ENCODE measurements around the gene CCDC9.
"Not testable (repeated sequence)": the region's sequence is repeated elsewhere in the genome, so short reads cannot be mapped to it uniquely, and the experiment has no call there.

The CCDC9 gene

GRCh38 chr19:47232422-47233211 lies 23.7 kb upstream of the CCDC9 start:
- DNase-seq (ENCODE audit: low read depth in 2 of 2), result no peak

- no peak for DNase-seq (ENCODE audit: low read depth in 2 of 2)
Measured at GRCh38 chr19:47236072-47236675, 20.2 kb upstream of the CCDC9 start.

GRCh38 chr19:47239152-47239551 lies 17.2 kb upstream of the CCDC9 start:
- DNase-seq (ENCODE audit: low read depth in 2 of 2), result no peak

- DNase-seq (ENCODE audit: low read depth in 2 of 2), result no peak
Measured at GRCh38 chr19:47239610-47240296, 16.6 kb upstream of the CCDC9 start.

- DNase-seq (ENCODE audit: low read depth in 2 of 2), result no peak
Measured at GRCh38 chr19:47240556-47240955, 15.8 kb upstream of the CCDC9 start.

GRCh38 chr19:47240996-47241918 lies 15.1 kb upstream of the CCDC9 start:
- DNase-seq (ENCODE audit: low read depth in 2 of 2), result peak; percentile 65 to 69

- DNase-seq (ENCODE audit: low read depth in 2 of 2), result no peak
Measured at GRCh38 chr19:47241919-47242577, 14.3 kb upstream of the CCDC9 start.

GRCh38 chr19:47243364-47243775 lies 13.0 kb upstream of the CCDC9 start:
- DNase-seq (ENCODE audit: low read depth in 2 of 2), result no peak

- DNase-seq (ENCODE audit: low read depth in 2 of 2), result peak; percentile 92 to 93
Measured at GRCh38 chr19:47243776-47244547, 12.4 kb upstream of the CCDC9 start.

- DNase-seq (ENCODE audit: low read depth in 2 of 2), result peak in 1 of 2 donors; percentile 58
Measured at GRCh38 chr19:47247308-47247990, 8.9 kb upstream of the CCDC9 start.

GRCh38 chr19:47253016-47253415 lies 3.3 kb upstream of the CCDC9 start:
- not testable (repeated sequence) for DNase-seq (ENCODE audit: low read depth in 2 of 2)

GRCh38 chr19:47253467-47253881 lies 2.9 kb upstream of the CCDC9 start:
- DNase-seq (ENCODE audit: low read depth in 2 of 2), result no peak

- no peak for DNase-seq (ENCODE audit: low read depth in 2 of 2)
Measured at GRCh38 chr19:47253970-47254369, 2.4 kb upstream of the CCDC9 start.

GRCh38 chr19:47256693-47257410 lies 527 bp downstream of the CCDC9 start:
- peak; percentile 100 for DNase-seq (ENCODE audit: low read depth in 2 of 2)

- DNase-seq (ENCODE audit: low read depth in 2 of 2), result no peak
Measured at GRCh38 chr19:47257411-47258169, 1.3 kb downstream of the CCDC9 start.

GRCh38 chr19:47258434-47258833 lies 2.1 kb downstream of the CCDC9 start:
- DNase-seq (ENCODE audit: low read depth in 2 of 2), result no peak

GRCh38 chr19:47258895-47259555 lies 2.7 kb downstream of the CCDC9 start:
- no peak for DNase-seq (ENCODE audit: low read depth in 2 of 2)

GRCh38 chr19:47260476-47260875 lies 4.2 kb downstream of the CCDC9 start:
- DNase-seq (ENCODE audit: low read depth in 2 of 2), result no peak
